H1 (cell line): Measurements from ENCODE around the gene CPA2. TPM values are rescaled to one million over a fixed set of nuclear protein-coding genes. Genes with fewer than 3 reads are reported as not detected.

Experiments used
- polyA plus RNA-seq, 7 experiments: library from polyadenylated mRNA; depleted of rRNA in 3 of 7; stranded (reverse) in 5 of 7; unstranded in 2 of 7; fragments of >200 nt in 5 of 7; fragments of 200-250 nt in 2 of 7; gene quantifications; 1 replicate in 5 of 7; 2 replicates in 1 of 7; 4 replicates in 1 of 7; pipeline versions ENCODE4 v1.2.1 to v1.2.3, GENCODE V29; 2011 to 2013; ENCODE audit warnings: missing spikeins in 2 of 7, mixed read lengths in 2 of 7
- total RNA-seq: library from RNA; stranded (reverse); fragmentation: NEBNext Ultra II Directional; extraction: Animal tissue kit (Norgen Biotek cat#: 25700); gene quantifications from 2 replicates; pipeline ENCODE4 v1.2.1, GENCODE V29; 2021

The CPA2 gene
- total and polyA plus RNA-seq, 2 of the 8 experiments (the other 6 are each of a cell fraction or from before 2014, with no cell fraction given), result 0.21 TPM; not detected in 1

Other genes with a start within 250 kb of the CPA2 start
- gene ZC3HC1, start 215.5 kb upstream of the CPA2 start, total RNA-seq, result 29.7 and 35.3 TPM in 2 replicates
- 37.3 and 50.9 TPM in 2 replicates for gene ZC3HC1, start 215.5 kb upstream of the CPA2 start, polyA plus RNA-seq (2011; rRNA removed)
- 14.5 and 21.1 TPM in 2 replicates for gene KLHDC10, start 196.3 kb upstream of the CPA2 start, total RNA-seq
- 6.6 and 7.8 TPM in 2 replicates for gene KLHDC10, start 196.3 kb upstream of the CPA2 start, polyA plus RNA-seq (2011; rRNA removed)
- 25.6 and 28.5 TPM in 2 replicates for gene TMEM209, start 61.5 kb upstream of the CPA2 start, total RNA-seq
- 23.5 and 30.5 TPM in 2 replicates for gene TMEM209, start 61.5 kb upstream of the CPA2 start, polyA plus RNA-seq (2011; rRNA removed)
- not detected in 2 replicates for gene SSMEM1, start 59.0 kb upstream of the CPA2 start, total RNA-seq
- gene SSMEM1, start 59.0 kb upstream of the CPA2 start, polyA plus RNA-seq (2011; rRNA removed), result not detected in 2 replicates
- gene CPA4, start 26.3 kb downstream of the CPA2 start, total RNA-seq, result not detected in 2 replicates
- gene CPA4, start 26.3 kb downstream of the CPA2 start, polyA plus RNA-seq (2011; rRNA removed), result 0.03 TPM in 1 of 2 replicates, not detected in the other
- not detected in 2 replicates for gene CPA5, start 78.0 kb downstream of the CPA2 start, total RNA-seq
- gene CPA5, start 78.0 kb downstream of the CPA2 start, polyA plus RNA-seq (2011; rRNA removed), result 0.12 TPM in 1 of 2 replicates, not detected in the other
- not detected in 2 replicates for gene CPA1, start 113.6 kb downstream of the CPA2 start, total RNA-seq
- gene CPA1, start 113.6 kb downstream of the CPA2 start, polyA plus RNA-seq (2011; rRNA removed), result 0.06 TPM in 1 of 2 replicates, not detected in the other
- 12.8 and 13.3 TPM in 2 replicates for gene CEP41, start 174.2 kb downstream of the CPA2 start, total RNA-seq
- 8.2 and 9.3 TPM in 2 replicates for gene CEP41, start 174.2 kb downstream of the CPA2 start, polyA plus RNA-seq (2011; rRNA removed)
- gene MEST, start 225.2 kb downstream of the CPA2 start, total RNA-seq, result 269 and 283 TPM in 2 replicates
- 152 and 176 TPM in 2 replicates for gene MEST, start 225.2 kb downstream of the CPA2 start, polyA plus RNA-seq (2011; rRNA removed)